ENCODE results near the gene IL22RA1. TPM values are rescaled to one million over a fixed set of nuclear protein-coding genes. Genes with fewer than 3 reads are reported as not detected.

IL22RA1 gene
- polyA plus RNA-seq, 1 donor from 2014 or later: not detected

DNA sequence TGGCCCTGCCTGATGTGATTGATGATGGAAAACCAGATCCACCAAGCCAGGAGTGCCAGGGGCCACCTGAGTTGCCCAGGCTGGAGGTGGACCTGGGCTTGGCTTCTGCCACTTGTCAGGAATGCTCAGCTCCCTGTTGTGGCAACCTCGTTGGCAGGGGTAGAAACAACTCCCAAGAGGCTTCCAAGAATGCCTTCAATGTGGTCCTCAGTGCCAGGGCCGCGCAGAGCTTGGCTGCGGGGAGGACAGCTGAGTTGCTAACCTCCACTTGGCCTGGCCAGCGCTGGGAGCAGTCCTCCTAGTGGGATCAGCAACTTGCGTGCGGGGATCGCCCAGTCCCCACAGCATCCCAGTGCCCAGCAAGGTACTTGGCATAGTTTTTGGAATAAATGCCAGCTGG is 40.0 kb downstream of the IL22RA1 start:
- H2AFZ ChIP-seq (ENCODE audit: low read depth, low read length): no peak overlapping the region
- H3K4me2 ChIP-seq (ENCODE audit: low read length): no peak overlapping the region
- no peaks in the 10 kb centered on the region for H3K79me2 ChIP-seq (replicated peaks; ENCODE audit: insufficient read depth, low read length)
- no peak overlapping the region for H3K9ac ChIP-seq (ENCODE audit: low read length)
- H3K9me3 ChIP-seq (ENCODE audit: low read length): no peaks in the 10 kb centered on the region
- H3K9me2 ChIP-seq (ENCODE audit: insufficient read depth, low read length): no peaks in the 10 kb centered on the region
- H4K20me1 ChIP-seq (ENCODE audit: insufficient read depth): no peaks in the 10 kb centered on the region
- no peak overlapping the region for H3K27ac ChIP-seq (ENCODE audit: low read length)
- TF ChIP-seq SMC3 (conservative IDR thresholded peaks at IDR 0.05; ENCODE audit: poor library complexity) (no peak), TAF1 (IDR thresholded peaks at IDR 0.05; ENCODE audit: low read depth) (no peak), EP300 (conservative IDR thresholded peaks at IDR 0.05; ENCODE audit: poor library complexity, severe bottlenecking) (no peak), RAD21 (conservative IDR thresholded peaks at IDR 0.05) (no peak), MXI1 (conservative IDR thresholded peaks at IDR 0.05; ENCODE audit: poor library complexity, severe bottlenecking) (no peak), CTCF (IDR thresholded peaks at IDR 0.05; ENCODE audit: poor library complexity, severe bottlenecking) (no peak), EZH2 (IDR thresholded peaks at IDR 0.05; ENCODE audit: borderline replicate concordance, insufficient read depth, low read length, poor library complexity, severe bottlenecking) (no peak), POLR2AphosphoS5 (IDR thresholded peaks at IDR 0.05) (no peak)
- TF ChIP-seq, protein P1, sequence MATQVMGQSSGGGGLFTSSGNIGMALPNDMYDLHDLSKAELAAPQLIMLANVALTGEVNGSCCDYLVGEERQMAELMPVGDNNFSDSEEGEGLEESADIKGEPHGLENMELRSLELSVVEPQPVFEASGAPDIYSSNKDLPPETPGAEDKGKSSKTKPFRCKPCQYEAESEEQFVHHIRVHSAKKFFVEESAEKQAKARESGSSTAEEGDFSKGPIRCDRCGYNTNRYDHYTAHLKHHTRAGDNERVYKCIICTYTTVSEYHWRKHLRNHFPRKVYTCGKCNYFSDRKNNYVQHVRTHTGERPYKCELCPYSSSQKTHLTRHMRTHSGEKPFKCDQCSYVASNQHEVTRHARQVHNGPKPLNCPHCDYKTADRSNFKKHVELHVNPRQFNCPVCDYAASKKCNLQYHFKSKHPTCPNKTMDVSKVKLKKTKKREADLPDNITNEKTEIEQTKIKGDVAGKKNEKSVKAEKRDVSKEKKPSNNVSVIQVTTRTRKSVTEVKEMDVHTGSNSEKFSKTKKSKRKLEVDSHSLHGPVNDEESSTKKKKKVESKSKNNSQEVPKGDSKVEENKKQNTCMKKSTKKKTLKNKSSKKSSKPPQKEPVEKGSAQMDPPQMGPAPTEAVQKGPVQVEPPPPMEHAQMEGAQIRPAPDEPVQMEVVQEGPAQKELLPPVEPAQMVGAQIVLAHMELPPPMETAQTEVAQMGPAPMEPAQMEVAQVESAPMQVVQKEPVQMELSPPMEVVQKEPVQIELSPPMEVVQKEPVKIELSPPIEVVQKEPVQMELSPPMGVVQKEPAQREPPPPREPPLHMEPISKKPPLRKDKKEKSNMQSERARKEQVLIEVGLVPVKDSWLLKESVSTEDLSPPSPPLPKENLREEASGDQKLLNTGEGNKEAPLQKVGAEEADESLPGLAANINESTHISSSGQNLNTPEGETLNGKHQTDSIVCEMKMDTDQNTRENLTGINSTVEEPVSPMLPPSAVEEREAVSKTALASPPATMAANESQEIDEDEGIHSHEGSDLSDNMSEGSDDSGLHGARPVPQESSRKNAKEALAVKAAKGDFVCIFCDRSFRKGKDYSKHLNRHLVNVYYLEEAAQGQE (IDR thresholded peaks at IDR 0.05; ENCODE audit: borderline replicate concordance): no peak
- no peaks in the 10 kb centered on the region for H3K27me3 ChIP-seq (ENCODE audit: insufficient read depth, low read depth, low read length)
- no peak overlapping the region for H3K4me3 ChIP-seq (ENCODE audit: low read length)
- H3K36me3 ChIP-seq (ENCODE audit: insufficient read depth, low read length): no peaks in the 10 kb centered on the region
- no peaks in the 10 kb centered on the region for H3F3A ChIP-seq (ENCODE audit: insufficient read depth, low read length, poor library complexity, severe bottlenecking)

DNA sequence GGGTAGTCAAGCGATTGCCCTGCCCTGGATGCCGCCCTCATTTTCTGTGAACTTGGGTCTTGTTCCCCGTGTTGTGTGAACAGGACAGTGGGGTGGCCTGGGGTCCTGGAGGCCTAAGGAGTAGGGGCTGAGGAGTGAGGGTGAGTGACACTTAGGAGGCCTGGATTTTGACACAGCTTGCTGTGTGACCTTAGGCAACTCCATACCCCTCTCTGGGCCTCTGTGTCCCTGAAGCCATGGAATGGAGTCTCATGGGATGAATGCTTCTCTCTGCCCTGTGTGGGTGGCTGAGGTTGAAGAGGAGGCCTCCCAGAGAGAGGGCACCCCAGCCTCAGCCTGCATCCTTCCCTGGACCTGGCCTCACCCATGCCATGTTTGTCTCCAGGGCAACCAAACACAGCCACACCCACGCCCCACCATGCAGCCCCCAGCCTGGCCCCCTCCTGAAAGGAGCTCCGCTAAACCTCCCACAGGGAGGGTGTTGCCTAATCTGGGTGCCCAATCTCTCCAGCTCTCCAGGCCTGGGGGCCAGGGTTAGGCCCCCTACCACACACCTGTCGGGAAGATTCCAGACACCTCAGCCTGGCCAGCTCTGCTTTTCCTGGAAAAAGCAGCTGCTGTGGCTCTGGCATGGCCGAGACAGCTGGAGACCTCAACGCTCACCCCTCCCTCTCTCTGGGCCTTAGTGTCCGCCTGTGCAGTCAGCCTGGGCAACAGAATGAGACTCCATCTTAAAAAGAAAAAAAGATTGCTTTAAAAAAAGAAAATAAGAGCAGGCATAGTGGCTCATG is 40.9 kb downstream of the IL22RA1 start:
- Histone ChIP-seq H3K9me3 (ENCODE audit: low read length) (no peaks in the 10 kb centered on the region), H3K27ac (ENCODE audit: low read length) (no peak overlapping the region), H3K79me2 (replicated peaks; ENCODE audit: insufficient read depth, low read length) (no peaks in the 10 kb centered on the region), H3K36me3 (ENCODE audit: insufficient read depth, low read length) (no peaks in the 10 kb centered on the region), H3K4me3 (ENCODE audit: low read length) (no peak overlapping the region), H3K4me2 (ENCODE audit: low read length) (no peak overlapping the region), H4K20me1 (ENCODE audit: insufficient read depth) (no peaks in the 10 kb centered on the region), H2AFZ (ENCODE audit: low read depth, low read length) (no peak overlapping the region), H3K9me2 (ENCODE audit: insufficient read depth, low read length) (no peaks in the 10 kb centered on the region), H3K27me3 (ENCODE audit: insufficient read depth, low read depth, low read length) (no peaks in the 10 kb centered on the region), H3F3A (ENCODE audit: insufficient read depth, low read length, poor library complexity, severe bottlenecking) (no peaks in the 10 kb centered on the region), H3K9ac (ENCODE audit: low read length) (no peak overlapping the region)
- TF ChIP-seq EP300 (conservative IDR thresholded peaks at IDR 0.05; ENCODE audit: poor library complexity, severe bottlenecking) (no peak), POLR2AphosphoS5 (IDR thresholded peaks at IDR 0.05) (no peak), TAF1 (IDR thresholded peaks at IDR 0.05; ENCODE audit: low read depth) (no peak), CTCF (IDR thresholded peaks at IDR 0.05; ENCODE audit: poor library complexity, severe bottlenecking) (no peak)
- TF ChIP-seq, protein P1 (IDR thresholded peaks at IDR 0.05; ENCODE audit: borderline replicate concordance): no peak
